ENCODE results near the gene PPP1R37.

Gene PPP1R37

DNA sequence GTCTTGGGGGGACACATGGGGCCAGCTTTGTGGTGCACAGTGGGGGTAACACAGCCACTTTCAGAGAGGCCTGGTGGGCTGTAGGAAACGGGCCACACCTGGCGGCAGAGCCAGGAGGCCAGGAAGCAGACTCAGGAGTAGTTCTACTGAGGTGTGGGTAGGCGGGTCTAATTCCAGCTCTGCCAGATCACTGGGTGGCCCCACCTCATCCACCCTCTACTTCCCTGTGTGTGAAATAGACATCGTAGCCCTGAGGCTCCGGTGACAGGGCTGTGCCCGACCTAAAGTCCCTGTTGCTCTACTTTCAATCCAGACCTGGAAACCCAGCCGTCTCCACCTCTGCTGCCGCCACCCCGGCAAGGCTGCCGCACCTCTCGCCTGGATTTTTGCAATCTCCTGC, 63.8 kb downstream of the PPP1R37 start:
- no peak for DNase-seq

DNA sequence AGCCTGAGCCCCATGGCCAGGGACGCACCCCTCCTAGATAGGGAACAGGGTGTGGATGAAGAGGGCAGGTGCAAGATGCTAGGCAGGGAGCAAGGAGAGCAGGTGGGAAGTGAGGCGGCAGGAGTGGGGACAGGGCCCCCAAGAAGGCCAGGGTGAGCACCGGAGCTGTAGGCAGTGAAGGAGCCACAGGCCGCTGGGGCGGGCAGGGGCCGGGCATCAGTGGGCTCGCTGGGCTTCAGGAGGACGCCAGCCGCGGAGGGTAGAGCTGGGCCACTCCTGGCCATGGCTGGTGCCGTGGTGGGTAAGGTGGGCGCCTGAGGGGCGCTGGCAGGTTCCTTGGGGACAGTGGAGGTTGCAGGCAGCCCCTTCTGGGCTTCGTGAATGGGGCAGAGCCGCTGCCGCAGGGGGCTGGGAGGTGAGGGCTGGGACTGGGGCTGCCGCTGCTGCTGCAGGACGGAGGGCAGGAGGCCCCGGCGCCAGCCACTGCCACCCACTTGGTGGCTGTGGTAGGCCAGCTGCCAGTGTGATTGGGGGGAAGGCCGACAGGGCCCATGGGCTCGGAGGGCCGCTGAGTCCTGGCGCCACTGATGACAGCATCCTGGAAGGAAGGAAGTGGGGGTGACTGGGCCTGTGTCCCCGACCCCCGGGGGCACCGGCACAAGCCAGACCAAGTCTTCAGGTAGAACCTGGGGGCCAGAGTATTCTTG, 65.7 kb downstream of the PPP1R37 start:
- DNase-seq = no peak

DNA sequence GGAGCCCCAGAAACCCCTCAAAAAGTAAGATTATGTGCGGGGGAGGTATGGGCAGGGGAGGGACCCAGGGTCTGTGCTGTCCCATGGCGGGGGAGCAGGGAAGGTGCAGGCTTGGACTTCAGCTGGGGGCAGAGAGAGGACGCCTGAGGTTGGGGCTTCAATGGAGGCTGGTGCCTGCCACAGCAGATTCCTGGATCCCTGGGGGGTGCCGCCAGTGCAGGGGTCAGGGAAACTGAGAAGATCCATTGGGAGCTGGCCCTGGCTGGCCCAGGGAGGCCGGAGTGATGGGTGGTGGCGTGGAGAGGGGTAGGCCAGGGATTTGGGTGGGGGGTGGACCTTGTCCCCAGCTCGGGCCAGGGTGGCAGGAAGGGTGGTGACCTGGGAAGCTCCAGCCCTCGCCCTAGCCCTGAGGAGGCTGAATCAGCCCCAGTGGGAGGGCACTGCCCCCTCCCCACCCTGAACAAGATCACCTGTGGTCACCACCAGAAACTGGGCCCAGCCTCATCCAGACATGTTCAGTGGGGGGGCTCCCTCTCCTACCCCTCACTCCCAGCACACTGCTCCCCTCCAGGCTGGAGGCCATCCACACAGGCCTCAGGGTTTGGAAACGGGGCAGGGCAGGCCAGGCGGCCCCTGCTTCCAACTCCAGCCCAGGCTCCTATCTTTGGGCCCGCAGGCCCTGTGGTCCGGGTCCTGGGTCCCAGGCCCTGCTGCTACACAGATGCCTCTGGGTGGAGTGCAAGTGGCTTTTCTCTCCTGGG, 66.4 kb downstream of the PPP1R37 start:
- no peak for DNase-seq

DNA sequence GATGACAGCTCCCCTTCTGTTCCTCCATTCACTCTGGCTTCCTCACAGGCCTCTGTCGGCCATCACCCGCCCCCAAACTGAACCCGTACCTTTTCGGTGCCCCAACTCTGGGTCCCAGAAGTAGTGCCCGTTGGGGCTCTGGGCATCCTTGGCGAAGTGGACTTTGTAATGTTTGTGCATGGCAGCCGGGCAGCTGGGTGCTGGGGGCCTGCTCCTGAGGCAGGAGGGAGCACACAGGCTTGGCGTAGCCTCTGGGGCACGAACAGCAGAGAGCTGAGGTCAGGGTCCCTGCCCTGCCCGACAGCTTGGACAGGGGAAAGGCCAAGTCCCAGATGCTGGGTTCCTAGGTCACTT, 67.0 kb downstream of the PPP1R37 start:
- no peak for DNase-seq

DNA sequence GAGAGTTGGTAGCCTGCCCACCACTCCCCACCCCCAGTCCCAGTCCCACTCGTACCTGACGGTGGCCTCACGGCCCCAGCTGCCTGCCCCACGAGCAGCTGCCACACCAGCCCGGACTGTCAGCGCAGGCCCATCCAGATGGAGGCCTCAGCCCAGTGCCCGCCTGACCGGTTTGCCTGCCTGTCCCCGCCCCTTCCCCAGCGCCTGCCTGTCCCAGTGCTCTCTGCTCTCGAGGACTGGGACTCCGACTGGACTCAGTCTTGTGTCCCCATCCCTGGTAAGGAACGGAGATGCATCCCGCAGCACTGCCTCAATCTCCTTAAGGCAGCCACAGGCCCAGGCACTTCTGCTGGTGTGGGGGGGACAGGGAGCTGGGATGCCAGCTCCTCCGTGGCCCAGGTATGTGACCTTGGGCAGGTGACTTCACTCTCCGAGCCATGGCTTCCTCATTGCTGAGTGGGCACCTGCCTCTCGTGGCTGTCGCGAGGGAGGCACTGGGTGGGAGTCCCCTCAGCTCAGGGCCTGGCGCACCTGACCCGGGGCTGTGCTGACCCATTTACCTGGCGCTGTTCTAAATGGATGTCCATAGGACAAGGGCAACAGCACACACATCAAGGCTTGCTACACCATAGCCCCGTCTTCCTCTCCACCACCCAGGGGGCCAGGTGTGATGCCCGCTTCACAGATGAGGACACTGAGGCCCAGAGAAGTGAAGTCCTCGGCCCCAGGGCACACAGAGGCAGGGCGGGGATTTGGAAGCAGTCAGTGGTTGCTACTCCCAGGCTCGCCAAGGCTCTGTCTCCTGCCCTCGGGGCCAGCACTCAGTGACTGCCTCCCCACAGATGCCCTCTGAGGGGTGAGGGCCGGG, 68.1 kb downstream of the PPP1R37 start, which contains the start of gene NKPD1:
Gene NKPD1, minus strand, starts transcription at position 113 of the 868 bp plus-strand sequence. CDS start 832 bp downstream, outside the sequence.
- no peak for DNase-seq

DNA sequence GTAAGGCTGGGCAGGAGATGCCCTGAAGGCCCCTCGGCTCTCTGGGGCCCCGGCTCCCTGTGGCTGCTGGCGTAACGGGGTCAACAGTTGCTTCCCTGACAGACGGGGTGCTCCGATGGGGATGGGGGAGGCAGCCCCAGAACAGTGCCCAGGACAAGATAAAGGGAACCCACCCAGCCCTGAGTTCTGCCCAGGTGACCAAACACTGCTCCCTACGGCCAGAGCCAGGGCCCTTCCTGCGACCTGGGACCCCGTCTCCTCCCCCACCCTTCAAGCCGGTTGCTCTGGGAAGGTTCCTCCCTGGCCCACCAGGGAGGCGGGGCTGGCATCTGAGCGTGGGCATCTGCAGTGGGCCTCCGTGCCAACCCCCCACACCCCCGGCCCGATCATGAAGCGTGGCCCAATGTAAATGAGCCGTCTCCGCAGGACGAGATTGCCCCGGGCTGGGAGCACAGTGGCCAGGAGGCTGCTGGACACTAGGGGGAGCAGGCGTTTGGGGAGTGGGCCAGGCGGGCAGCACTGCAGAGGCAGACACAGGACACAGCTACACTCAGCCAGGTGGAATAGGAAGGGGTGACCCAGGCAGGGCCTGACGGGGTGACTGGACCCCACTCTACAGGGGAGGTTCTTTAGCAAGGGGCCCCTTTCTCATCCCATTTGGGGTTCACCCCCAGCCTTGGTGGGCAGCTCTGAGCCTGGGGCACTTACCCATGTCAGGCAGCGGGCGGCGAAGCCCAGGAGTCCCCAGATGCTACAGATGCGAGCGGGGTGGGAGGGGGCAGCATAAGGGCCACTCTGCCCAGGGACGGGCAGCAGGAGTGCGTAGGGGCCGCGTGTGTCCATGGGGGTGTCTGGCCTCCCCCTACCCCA, 69.0 kb downstream of the PPP1R37 start:
- no peak for DNase-seq

DNA sequence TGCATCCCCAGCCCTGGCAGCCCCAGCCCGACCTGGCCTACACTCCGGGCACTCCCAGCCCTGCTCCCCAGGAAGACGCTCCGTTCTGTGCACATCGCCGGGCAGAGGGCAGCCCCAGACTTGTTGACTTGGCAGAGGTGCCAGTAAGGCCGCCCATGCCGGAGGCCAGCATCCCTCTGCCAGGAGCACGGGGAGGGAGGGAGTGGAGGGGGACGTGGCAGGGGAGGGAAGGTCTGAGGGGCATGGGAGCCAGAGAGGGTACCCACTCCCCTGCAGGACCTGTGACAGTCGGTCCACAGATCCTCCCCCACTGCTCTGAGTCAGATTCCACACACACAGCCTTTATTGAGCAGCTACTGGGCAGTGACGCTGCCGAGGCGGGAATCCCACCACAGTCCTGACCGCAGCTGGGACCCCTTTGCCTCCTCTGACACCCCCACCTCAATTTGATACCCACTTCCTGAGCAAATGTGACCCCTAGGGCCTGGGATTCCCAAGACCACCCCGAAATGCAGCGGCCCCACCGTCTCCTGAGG, 69.7 kb downstream of the PPP1R37 start:
- no peak for DNase-seq

DNA sequence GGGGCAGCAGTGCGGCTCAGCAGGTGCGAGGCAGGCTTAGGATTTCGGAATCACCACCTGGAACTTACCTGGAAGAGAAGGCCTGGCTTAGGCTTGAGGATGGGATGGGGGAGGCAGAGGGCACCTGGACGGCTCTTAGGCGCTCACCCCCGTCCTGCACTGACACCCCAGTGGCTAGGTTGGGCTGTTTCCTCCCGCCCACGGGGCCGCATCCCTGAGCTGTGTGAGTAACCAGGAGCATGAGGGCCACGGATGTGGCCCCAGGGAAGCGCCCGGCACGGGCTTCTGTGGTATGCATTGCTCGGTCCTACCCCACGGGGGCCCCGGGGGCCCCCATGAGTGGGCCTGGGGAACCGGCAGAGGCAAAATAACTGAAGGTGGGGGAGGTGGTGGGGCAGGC, 70.2 kb downstream of the PPP1R37 start:
- DNase-seq = no peak

DNA sequence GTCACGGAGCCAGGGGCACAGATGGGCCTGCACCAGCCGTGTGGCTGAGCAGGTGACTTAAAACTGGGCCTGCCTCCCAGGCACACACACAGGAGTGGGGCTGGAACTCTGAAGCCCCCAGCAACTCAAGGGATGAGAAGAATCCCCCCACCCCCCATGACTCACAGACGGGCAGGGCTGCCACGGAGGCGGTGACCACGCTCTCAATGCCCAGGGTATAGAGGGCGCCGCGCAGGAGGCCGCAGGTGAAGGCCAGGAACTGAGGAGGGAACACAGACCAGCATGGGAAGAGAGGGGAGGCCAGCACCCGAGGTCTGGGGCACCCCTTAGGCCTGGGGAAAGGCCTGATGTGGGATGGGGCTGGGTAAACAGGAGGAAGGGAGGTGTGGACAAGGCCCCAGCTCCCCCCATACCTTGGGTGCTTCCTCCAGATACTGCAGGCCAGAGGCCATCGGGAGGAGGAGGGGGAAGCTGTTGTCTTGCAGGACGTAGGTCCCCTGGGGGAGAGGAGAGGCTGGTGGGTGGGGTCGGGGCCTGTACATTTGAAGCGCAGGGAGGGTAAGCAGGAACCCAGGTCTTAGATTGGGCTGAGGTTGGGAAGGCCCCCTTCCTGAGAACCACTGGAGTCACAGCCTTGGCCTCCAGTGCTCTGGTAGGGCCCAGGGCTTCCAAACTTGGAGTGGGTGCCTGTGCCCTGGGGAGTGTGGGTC, 70.9 kb downstream of the PPP1R37 start:
- DNase-seq = no peak

DNA sequence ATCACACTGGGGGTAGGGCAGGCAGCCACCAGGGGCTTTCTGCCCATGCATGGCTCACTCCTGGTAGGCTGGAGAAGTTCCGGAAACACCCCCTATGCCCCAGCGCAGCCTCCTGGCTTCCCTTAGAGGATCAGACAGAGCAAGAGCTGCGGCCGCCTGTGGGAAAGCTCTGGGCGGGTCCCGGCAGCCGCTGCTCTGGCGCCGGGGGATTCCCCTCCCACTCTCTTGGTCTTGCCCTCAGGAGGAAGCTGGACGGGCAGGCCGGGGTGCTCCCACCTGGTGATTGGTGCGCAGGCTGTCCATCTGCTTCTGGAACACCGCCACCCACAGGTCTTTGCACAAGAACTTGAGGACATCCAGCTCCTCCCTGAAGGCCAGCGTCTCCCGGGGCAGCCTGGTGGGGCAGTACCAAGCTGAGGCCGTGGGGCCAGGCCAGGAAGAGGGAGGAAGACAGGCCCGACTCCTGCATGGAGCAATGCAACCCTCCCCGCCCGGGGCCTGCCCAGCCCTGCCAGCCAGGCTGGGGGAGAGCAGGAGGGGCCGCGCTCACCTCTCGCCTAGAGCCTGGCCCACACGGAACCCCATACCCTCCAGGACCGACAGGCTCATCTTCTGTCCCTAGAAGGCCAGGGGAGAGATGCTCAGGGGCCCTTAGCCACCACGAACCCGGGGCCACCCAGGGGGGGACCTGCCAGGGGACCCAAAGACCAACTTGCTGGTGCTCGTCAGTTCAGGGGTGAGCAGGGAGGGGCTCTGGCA, 71.8 kb downstream of the PPP1R37 start:
- DNase-seq = peak; percentile 83

DNA sequence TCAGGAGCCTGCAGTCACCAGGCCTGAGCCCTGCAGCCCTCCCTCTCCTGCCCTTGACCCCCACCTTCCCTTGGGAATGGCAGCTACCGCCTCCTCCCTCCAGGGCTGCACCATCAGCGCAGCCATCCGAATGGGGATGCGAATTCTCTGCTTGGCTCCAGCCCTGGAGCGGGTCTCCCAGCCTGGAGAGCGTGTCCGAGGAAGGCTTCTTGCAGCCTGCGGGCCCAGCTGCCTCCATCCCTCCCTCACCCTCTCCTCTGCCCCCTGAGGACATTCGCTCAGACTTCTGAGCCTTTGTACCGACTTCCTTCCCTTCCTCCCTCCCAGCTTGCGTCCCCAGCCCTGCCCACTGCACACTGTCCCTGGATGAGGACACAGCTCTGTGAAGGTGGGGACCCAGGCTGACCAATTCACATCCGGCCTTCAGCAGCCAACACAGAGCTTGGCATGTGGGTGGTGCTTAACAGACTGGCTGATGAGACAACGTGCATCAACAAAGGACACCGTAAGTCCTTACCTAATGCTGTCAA, 73.8 kb downstream of the PPP1R37 start:
- DNase-seq = no peak

DNA sequence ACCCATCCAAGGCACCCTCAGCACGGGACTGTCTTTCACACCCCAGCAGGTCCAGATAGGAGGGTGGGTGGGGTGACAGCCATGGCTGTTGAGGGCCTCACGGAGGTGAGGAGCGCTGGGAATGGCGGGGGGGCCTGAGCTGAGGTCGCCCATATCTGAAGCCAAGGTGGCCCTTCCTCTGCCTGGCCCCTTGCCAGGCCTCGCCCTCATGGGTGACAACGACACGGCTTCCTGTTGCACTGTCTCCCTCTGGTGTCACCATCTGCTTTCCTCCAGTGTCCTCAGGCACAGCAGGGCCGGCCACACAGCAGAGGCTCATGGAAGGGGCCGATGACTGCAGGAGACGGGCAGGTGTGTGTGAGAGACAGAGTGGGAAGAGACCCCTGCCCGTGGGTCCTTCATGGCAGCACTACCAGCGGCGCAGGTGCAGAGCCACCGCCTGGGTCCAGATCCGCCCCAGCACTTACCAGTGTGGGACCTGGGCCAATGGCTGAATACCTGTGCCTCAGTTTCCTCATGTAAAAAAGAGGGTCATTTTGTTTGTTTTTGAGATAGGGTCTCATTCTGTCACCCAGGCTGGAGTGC, 75.9 kb downstream of the PPP1R37 start:
- no peak for DNase-seq

DNA sequence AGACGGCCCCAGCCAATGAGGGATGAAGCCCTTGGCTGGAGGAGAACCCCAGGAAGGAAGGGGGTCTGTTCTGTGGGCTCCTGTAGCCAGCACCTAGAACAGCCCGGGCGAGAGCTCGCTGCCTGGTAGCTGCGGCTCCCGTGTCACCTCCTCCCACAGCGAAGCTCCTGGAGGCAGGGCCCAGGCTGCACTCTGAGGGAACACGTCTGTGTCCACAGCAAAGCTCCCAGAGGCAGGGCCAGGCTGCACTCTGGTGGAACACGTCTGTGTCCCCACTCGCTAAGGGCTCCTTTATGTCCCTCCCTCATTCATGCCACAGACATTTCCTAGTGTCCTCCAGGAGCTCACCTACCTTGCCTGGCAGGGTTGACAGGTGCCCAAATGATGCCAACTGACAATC, 76.6 kb downstream of the PPP1R37 start:
- no peak for DNase-seq

DNA sequence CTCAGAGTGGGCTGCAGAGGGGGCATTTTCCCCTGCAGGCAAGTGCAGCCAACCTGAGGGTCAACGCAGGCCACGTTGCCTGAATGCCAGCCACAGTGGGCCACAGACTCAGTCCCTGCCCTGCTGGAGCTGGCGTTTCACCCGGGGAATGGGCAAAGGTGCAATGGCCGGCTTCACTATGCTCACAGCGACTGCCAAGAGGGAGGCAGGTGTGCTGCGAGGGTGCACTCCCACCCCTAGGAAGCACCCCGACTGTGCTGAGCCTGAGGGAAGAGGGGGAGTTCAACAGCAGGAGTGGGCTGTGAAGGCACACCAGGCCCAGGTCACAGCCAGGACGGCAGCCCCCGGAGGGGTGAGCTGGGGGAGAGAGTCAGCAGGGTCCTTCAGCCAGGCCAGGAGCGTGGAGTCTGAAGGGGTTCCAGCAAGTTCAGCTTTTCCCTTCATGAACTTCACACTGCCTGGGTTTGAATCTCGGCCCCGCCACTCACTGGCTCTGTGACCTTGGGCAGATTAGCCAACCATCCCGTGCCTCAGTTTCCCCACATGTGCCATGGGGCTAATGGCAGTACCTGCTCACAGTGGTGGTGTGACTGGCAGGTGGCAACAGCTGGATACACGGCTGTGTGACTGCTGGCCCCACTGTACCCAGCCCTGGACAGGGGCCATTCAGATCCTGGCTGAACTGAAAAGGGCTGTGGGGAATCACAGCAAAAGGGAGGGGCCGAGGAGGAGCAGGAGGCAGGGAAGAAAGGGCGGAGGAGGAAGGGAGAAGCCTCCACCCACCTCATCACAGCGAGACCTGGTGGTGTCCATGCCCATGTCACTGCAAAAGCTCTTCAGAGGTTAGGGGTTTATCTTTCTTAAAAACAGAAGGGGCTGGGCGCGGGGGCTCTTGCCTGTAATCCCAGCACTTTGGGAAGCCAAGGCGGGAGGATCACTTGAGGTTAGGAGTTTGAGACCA, 77.4 kb downstream of the PPP1R37 start:
- no peak for DNase-seq

DNA sequence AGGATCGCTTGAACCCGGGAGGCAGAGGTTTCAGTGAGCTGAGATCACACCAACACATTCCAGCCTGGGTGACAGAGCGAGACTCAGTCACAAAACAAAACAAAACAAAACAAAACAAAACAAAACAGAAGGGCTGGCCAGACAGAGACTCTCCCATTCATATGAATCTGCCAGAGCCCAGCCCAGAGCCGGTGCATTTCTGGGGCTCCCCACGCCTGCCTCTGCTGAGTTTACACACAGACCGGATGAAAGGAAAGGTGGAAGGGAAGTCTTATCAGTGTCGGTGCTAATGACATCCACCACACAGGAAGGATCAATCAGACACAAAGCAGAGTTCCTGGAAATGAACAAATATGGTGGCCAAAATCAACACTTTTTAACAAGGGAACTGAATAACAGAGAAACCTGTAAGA, 78.2 kb downstream of the PPP1R37 start:
- no peak for DNase-seq

DNA sequence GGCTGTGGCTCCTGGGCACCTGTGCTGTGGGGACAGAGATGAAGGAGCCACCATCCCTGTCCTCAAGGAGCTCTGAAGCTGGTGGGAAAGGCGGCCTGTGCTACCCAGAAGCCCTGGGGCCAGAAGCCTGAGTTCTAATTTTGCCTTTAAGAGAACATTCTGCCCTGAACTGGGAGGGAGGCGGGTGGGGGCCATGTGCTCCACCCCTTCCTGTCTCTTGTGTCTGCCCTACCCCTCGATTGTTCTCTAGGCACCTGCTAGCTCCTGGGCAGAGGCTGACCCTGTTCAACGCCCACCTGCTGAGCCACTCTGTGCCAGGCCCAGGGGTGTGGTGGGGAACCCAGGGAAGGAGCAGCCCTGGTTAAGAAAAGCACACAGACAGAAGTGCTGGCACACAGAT, 79.2 kb downstream of the PPP1R37 start:
- DNase-seq = no peak

DNA sequence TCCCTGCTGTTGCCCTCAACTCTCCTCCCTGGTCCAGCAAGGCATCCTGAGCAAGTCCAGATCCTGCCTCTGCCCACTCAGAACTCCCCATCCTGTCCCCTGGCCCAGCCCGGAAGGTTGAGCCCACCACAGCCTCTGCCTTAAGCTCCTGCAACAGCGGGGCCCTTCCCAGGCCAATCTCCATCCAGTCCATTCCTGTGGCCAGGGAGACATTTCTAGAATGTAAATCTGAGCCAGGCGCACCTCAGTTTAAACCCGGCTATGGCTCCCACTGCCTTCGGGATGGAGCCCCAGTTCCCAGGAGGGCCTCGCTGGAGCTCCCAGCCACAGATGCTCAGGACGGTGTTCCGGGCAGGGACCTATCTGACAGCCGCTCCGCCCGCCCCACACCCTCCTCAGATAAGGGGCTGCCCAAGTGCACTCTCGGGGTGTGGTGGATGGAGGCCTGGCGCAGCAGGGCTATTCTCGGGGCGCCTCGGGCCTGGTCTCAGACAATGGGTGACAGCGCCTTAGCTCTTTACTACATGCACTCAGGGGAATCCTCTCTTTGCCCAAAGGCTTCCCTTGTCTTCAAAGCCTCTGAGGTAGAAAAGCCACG, 79.7 kb downstream of the PPP1R37 start:
- DNase-seq = no peak

DNA sequence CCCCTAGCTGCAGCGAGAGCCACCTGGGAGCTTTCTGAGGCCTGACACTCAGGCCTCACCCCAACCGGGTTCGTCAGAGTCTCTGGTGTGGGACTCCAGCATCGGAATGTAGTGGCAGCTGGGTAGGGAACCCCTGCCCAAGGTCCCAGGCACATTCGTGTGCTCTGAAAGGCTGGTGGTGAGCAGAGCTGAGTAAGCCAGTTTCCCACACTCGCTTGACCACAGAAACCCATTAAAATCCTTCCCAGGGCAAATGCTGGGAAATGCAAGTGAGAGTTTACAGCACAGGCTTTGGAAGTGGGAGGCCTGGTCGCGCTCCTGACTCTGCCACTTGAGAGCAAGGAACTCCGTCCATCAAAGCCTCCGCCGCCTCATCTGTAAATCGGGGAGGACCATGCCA, 80.8 kb downstream of the PPP1R37 start:
- no peak for DNase-seq

Data from activated CD8-positive, alpha-beta memory T cell treated with anti-CD3 and anti-CD28 coated beads, Interleukin-2, amount 50 U/mL, for 48 hours (primary cell).